GM18861 (cell line): Measurements from ENCODE around the gene CDH22.

ENCODE experiments used
- ATAC-seq: cut with Tn5 transposase; IDR thresholded peaks from one replicate; pipeline ENCODE4 v1.9.1; 2021; ENCODE audit not compliant: unreplicated experiment

CDH22 gene

DNA sequence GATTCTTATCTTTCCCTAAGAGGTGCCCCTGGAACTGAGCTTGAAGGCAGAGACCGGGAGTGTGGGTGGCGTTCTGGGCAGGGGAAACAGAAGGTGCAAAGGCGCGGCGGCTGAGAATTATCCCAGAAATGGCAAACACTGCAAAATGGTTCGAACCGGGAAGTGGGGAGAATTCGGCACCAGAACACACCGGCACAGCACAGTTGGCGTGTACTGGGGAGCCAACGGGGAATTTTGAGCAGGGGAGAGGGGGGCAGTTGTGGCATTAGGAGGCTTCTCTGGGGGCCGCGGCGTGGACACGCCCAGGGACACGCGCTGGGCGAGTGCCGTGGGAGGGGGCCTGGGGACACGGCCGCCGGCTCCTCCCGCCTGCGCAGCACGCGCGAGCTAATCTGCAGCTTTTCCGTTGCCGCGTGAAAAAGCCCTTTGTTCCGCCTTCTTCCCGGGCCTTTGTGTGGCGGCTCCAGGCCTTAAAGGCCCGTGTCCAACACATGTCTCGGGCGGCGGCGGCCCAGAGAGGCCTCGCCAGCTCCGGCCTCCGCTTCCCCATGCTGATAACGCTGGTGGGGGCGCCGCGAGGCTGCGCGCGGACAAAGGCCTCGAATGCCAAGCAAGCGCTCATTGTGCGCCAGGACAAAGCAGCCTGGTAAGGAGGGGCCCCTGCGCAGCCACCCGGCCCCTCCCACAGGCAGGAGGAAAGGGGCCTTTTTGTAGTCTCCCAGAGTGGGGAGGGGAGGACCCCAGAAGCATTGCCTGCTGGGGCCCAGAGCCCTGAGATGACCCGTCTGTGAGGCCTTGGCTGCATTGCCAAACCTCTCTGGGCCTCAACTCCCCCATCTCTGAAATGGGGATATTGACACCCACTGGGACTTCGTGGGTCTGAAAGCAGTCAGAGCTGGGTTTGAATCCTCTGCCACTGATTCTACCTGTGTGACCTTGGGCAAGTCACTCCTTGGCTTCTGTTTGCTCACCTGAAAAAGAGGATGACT lies 107.4 kb downstream of the CDH22 start:
- no peak for ATAC-seq

GRCh38 chr20:46199198-46199597 lies 109.1 kb downstream of the CDH22 start:
- ATAC-seq, result no peak

DNA sequence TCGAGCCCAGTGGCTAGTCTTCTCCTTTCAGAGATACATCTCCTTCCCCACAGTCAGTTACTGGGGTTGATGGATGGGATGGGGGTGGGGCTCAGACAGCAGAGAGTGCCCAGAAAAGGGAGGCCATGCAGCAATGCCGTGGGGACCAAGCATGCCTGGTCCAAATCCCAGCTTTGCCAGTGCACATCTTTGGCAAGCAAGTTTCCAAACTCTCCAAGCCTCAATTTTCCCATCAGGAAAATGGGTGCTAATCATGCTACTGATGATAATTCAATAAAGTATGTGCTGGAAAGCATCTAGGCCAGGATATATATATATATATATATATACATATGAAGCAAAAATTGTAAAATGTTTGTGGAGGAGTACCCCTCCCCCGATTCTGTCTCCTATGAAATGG lies 111.3 kb downstream of the CDH22 start:
- ATAC-seq, result no peak

GRCh38 chr20:46195264-46196036 lies 112.8 kb downstream of the CDH22 start:
- no peak for ATAC-seq

GRCh38 chr20:46194409-46194808 lies 113.9 kb downstream of the CDH22 start:
- no peak for ATAC-seq

DNA sequence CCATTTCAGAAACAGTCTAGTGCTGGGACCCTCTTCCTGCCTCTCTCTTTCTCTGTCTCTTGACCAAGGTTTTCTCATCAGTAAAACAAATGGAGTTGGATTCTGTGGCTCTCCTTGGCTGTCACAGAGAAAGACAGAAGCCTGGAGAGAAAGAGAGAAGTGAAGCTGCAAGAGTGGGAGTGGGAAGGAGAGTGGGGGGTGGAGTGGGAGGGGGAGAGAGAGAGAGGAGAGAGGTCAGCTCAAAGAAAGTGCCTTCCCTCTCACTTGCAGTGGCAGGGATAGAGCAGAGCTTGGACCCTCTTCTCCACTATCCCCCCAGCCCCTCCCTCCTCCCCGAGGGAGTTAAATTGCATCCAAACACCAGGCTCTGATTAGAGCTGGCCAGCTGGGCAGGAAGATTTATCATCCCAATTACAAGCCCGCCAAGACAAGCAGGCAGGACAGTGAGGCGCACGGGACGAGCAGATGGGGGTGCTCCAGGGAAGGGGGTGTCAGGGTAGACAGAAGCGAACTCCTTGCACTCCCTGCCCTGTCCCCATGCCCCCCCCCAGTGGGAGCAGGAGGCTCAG lies 115.8 kb downstream of the CDH22 start:
- no peak for ATAC-seq

- ATAC-seq, result no peak
Observed at GRCh38 chr20:46191611-46192010, 116.7 kb downstream of the CDH22 start.

GRCh38 chr20:46191168-46191540 lies 117.1 kb downstream of the CDH22 start:
- no peak for ATAC-seq

- no peak for ATAC-seq
Observed at GRCh38 chr20:46190478-46191167, 117.7 kb downstream of the CDH22 start.

DNA sequence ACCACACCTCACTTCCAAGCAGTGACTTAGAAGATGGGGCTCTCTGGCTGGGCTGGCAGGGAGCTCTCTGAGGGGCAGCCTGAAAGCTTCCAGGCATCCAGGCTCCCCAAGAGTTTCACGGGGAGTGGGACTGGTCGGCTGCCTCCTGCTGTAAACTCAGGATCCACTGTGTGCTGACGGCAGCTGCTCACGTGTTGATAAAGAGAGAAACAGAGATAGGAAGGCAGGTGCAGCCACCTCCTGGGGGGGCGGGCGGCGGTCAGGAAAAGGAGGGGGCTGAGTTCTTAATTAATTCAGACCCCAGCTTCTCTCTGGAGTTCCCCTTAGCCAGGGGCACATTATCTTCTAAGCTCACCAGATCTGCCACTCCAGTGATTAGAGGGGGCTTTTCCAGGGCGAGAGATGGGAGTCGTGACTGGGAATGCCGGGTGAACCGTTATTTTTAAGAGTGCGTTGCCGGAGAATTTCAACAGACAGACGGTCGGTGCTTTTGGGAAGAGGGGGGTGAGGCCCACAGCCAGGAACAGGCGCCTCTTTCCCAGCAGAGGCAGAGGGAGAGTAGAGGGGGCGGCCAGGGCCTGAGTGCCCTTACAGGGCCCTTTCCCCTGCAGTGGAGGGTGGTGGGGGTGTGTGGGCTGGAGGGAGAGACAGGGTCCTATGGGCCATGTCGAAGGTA lies 119.3 kb downstream of the CDH22 start:
- no peak for ATAC-seq

DNA sequence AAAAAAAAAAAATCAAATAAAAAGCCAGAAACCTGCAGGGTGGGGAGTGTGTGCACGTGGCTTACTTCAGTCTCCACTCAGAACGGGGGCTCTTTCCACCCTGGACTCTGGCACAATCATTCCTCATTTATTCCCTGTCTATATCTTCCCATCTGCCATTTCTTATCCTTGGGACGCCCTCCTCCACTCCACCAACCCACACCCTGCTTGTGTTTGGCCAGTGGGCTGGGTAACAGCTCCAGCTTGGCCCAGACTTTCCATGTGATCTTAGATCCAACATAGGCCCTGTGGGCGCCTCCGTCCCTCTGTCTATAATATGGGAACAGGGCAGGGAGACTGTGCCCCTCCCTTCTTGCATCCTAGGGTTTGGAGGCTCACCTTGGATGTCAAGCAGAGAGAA lies 122.1 kb downstream of the CDH22 start:
- ATAC-seq, result no peak

GRCh38 chr20:46185353-46185752 lies 122.9 kb downstream of the CDH22 start:
- no peak for ATAC-seq

DNA sequence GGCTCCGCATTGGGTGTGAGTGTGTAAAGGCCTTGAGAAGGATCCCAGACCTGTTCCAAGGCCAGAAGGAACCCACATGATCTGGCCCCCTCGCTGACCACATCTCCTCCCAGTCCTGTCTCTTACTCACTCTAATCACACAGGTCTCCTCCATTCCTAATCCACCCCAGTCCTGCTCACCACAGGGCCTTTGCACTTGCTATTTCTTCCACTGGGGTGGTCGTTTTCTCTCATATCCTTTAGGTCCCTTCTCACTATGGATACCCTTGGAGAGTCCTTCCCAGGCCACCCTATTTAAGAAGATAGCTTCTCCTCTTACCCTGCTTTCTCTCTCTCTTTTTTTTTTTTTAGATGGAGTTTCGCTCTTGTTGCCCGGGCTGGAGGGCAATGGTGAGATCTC lies 124.5 kb downstream of the CDH22 start:
- ATAC-seq, result no peak

- ATAC-seq, result no peak
Observed at GRCh38 chr20:46182276-46183200, 125.8 kb downstream of the CDH22 start.

- ATAC-seq, result no peak
Observed at GRCh38 chr20:46179862-46180261, 128.4 kb downstream of the CDH22 start.

DNA sequence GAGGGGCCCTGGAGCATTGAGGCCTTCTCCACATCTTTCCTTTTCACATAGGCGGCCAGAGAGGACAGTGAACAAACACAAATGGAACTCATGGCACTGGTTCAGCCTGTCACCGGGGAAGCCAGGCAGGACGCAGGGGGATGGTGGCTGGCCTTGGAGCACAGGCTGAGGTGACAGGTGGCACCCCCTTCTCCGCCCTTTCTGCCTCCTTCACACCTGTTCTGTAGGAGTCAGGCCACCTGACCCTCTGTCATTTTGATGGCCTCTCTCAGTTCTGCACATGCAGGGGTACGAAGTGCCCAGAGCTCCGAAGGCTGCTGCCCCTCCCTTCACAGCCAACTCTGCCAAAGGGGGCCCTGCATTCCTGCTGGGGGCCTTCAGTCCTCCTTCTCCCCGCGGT lies 129.4 kb downstream of the CDH22 start:
- no peak for ATAC-seq

- ATAC-seq, result no peak
Observed at GRCh38 chr20:46177768-46178167, 130.5 kb downstream of the CDH22 start.

GRCh38 chr20:46176739-46177378 lies 131.4 kb downstream of the CDH22 start:
- ATAC-seq, result no peak

GRCh38 chr20:46175127-46175494 lies 133.2 kb downstream of the CDH22 start:
- no peak for ATAC-seq
